SU-DHL-6 (cell line): Measurements from ENCODE around the gene HIBCH.

Experiments
- H2AFZ ChIP-seq: fragments of 200-600 bp; sonication (generic); 2 replicates; pipeline ENCODE4 v1.6.1; 2014; ENCODE audit warnings: low read depth, mild to moderate bottlenecking, moderate library complexity, mixed read lengths, antibody characterized with exemption, low read length; ENCODE audit not compliant: severe bottlenecking
- H3F3A ChIP-seq: fragments of 200-600 bp; shearing (Covaris generic); 2 replicates; pipeline ENCODE4 v1.6.0; 2016; ENCODE audit warnings: antibody characterized with exemption, mild to moderate bottlenecking; ENCODE audit not compliant: insufficient read depth
- H3K27ac ChIP-seq: fragments of 200-600 bp; sonication (generic); 2 replicates; pipeline ENCODE4 v1.5.1; 2016; ENCODE audit warnings: low read depth, mild to moderate bottlenecking, low read length, moderate library complexity, mixed read lengths
- H3K27me3 ChIP-seq: fragments of 200-600 bp; sonication (generic), shearing (Covaris generic); 2 replicates; pipeline ENCODE4 v1.6.0; 2014; ENCODE audit warnings: mild to moderate bottlenecking, low read length
- H3K36me3 ChIP-seq: fragments of 200-600 bp; sonication (generic); 2 replicates; pipeline ENCODE4 v1.6.1; 2014; ENCODE audit warnings: mild to moderate bottlenecking, low read length, mixed read lengths
- H3K4me2 ChIP-seq: fragments of 300-600, 200-600 bp; shearing (Covaris generic), sonication (generic); 2 replicates; pipeline ENCODE4 v1.6.0; 2014; ENCODE audit warnings: low read length, low read depth, mild to moderate bottlenecking; ENCODE audit not compliant: poor library complexity, severe bottlenecking
- H3K4me3 ChIP-seq: fragments of 200-600 bp; sonication (generic); 2 replicates; pipeline ENCODE4 v1.5.1; 2014; ENCODE audit warnings: antibody characterized with exemption, low read length, mild to moderate bottlenecking, mixed read lengths; ENCODE audit not compliant: insufficient read depth, poor library complexity, severe bottlenecking
- H3K79me2 ChIP-seq: fragments of 200-600 bp; sonication (generic); 2 replicates; pipeline ENCODE4 v1.6.1; 2014; ENCODE audit warnings: mild to moderate bottlenecking, low read length, moderate library complexity; ENCODE audit not compliant: insufficient read depth
- H3K9ac ChIP-seq: fragments of 200-600 bp; sonication (generic); 2 replicates; pipeline ENCODE4 v1.7.0; 2014; ENCODE audit warnings: mild to moderate bottlenecking, low read length
- H3K9me2 ChIP-seq: fragments of 200-600 bp; sonication (generic); replicated peaks from 2 replicates; pipeline ENCODE4 v1.6.1; 2014; ENCODE audit warnings: low read length; ENCODE audit not compliant: insufficient read depth
- H3K9me3 ChIP-seq: fragments of 200-600 bp; sonication (generic); 2 replicates; pipeline ENCODE4 v1.6.1; 2014; ENCODE audit warnings: low read length, mixed read lengths; ENCODE audit not compliant: insufficient read depth
- H4K20me1 ChIP-seq: fragments of 200-600 bp; sonication (generic); 2 replicates; pipeline ENCODE4 v1.6.1; 2014; ENCODE audit warnings: low read depth, mild to moderate bottlenecking, antibody characterized with exemption, low read length, moderate library complexity, mixed read lengths
- EZH2phosphoT487 ChIP-seq: fragments of 200-600 bp; sonication (generic), shearing (Covaris generic); conservative IDR thresholded peaks from 2 replicates; pipeline ENCODE4 v1.6.1; 2018; ENCODE audit warnings: mild to moderate bottlenecking, antibody characterized with exemption, low read length, moderate library complexity, mixed read lengths
- TF ChIP-seq, protein P1 (sequence below): fragments of 200-600 bp; sonication (generic); IDR thresholded peaks from one replicate; pipeline ENCODE4 v1.5.1; 2017; ENCODE audit warnings: antibody characterized with exemption, mild to moderate bottlenecking, low read length, moderate library complexity; ENCODE audit not compliant: insufficient read depth, poor library complexity, severe bottlenecking

Gene HIBCH

DNA sequence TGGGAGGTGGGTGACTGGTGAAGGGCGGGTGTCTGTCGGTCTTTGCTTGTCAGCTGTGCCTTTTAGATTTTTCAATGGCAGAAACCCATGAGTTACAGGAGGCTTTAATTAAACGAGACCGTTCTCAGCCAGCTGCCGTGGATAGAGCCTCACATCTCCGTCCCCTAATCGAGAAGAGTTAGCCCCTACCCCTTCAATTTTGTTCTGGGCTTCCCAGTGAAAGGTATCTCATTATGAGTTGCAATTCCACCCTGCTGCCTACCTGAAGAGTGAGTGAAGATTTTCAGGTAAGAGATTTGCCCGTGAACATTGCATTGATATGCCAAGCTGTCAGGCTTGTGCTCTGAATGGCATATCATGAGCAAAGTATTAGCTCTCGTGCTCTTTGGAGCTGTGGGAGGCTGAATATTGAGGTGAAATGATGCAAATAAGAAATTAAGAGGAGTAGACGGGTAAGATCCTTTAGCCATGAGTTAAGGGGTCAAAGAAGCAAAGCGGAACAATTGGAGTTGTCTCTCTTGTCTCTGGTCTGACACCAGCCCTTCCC lies 138.4 kb downstream of the HIBCH start:
- peak overlapping the region; percentile 56 for H3K4me2 ChIP-seq
- H2AFZ ChIP-seq = peak overlapping the region; percentile 81
- peak overlapping the region; percentile 47 for H3K9ac ChIP-seq
- no peaks in the 10 kb centered on the region for H3K9me2 ChIP-seq
- TF ChIP-seq, protein P1, sequence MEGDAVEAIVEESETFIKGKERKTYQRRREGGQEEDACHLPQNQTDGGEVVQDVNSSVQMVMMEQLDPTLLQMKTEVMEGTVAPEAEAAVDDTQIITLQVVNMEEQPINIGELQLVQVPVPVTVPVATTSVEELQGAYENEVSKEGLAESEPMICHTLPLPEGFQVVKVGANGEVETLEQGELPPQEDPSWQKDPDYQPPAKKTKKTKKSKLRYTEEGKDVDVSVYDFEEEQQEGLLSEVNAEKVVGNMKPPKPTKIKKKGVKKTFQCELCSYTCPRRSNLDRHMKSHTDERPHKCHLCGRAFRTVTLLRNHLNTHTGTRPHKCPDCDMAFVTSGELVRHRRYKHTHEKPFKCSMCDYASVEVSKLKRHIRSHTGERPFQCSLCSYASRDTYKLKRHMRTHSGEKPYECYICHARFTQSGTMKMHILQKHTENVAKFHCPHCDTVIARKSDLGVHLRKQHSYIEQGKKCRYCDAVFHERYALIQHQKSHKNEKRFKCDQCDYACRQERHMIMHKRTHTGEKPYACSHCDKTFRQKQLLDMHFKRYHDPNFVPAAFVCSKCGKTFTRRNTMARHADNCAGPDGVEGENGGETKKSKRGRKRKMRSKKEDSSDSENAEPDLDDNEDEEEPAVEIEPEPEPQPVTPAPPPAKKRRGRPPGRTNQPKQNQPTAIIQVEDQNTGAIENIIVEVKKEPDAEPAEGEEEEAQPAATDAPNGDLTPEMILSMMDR = no peak
- TF ChIP-seq EZH2phosphoT487 = no peak
- H3F3A ChIP-seq = peaks cover 5% of the 10 kb centered on the region; the same call in 1 of the 2 replicates
- H3K27me3 ChIP-seq = no peaks in the 10 kb centered on the region
- H3K27ac ChIP-seq = no peak overlapping the region
- no peaks in the 10 kb centered on the region for H3K36me3 ChIP-seq
- H4K20me1 ChIP-seq = no peaks in the 10 kb centered on the region
- H3K9me3 ChIP-seq = no peaks in the 10 kb centered on the region
- peak overlapping the region; percentile 39 for H3K4me3 ChIP-seq
- H3K79me2 ChIP-seq = no peaks in the 10 kb centered on the region

DNA sequence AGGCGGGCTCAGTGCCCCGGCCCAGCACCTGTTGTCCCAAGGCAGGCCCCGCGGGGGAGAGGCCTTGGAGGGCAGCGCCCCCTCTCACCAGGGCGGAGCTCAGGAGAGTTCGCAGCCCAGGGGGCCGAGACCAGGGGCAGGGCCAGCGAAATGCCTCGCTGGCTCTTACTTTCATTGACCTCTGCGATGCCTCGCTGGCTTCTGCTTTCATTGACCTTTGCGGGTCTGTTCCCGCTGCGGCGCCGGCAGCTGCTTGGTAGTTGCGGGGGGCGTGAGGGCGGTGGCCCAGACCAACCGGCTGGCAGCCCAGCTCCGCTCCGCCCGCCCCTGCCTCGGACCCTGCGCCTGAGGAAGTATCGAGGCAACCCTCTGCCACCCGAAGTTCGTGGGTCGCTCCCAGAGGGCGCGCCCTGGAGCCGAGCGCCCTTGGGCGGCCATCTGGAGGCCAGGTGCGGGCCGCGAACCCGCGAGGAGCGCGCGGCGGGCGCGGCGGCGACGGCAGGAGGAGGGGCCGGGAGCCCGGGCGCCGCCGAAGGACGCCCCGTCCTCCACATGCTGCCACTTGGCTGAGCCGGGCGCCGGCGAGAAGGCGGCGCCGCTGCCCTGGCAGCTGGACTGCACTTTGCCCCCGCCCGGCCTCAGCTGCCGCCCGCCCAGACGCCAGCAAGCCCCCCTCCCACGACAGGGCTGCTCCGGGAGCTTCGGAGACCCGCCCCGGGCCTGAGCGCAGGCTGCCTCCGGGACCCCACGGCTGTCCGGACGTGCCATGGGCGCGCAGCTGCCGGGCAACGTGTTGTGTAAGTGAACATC lies 139.1 kb downstream of the HIBCH start:
- TF ChIP-seq EZH2phosphoT487 = no peak
- TF ChIP-seq, protein P1 = peak; percentile 61
- peaks cover 5% of the 10 kb centered on the region; the same call in 1 of the 2 replicates for H3F3A ChIP-seq
- H3K79me2 ChIP-seq = no peaks in the 10 kb centered on the region
- H3K9ac ChIP-seq = peak overlapping the region; percentile 47
- peak overlapping the region; percentile 39 for H3K4me3 ChIP-seq
- no peaks in the 10 kb centered on the region for H3K27me3 ChIP-seq
- no peaks in the 10 kb centered on the region for H3K36me3 ChIP-seq
- no peaks in the 10 kb centered on the region for H4K20me1 ChIP-seq
- H2AFZ ChIP-seq = peak overlapping the region; percentile 81
- H3K27ac ChIP-seq = no peak overlapping the region
- no peaks in the 10 kb centered on the region for H3K9me3 ChIP-seq
- peak overlapping the region; percentile 56 for H3K4me2 ChIP-seq
- H3K9me2 ChIP-seq = no peaks in the 10 kb centered on the region

DNA sequence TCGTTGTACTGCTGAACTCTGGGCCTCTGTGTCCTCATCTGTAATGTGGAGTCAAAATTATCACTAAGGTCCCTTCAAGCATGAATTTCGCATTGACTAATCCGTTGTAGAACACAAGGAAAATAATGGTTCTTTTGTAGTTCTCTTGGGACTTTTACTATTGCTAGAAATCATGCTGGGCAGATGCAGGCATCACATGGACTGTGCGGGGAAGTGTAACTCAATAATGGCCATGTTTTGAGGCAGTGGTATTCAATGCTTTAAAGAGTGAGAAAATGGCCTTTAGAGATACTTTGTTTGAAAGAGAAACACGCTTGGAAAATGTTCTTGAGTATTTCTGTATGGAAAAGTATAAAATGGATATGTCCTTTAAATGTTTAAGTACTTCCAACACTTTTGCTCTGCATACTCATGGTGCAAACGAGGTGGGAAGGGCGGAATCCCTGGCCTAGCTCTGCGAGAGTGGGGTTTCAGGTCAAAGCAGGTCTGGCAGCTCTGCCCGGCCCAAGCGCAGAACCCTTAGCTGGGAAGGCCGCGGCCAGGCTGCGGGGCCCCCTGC lies 139.8 kb downstream of the HIBCH start:
- Histone ChIP-seq H3K9me3 (no peaks in the 10 kb centered on the region), H3K9ac (0 out of 2 replicates have a peak overlapping the region, but pooled peaks have one; percentile 47), H3K27ac (no peak overlapping the region), H3K4me2 (peak overlapping the region; percentile 56), H3K4me3 (peak overlapping the region; percentile 39), H4K20me1 (no peaks in the 10 kb centered on the region), H3K79me2 (no peaks in the 10 kb centered on the region), H3K36me3 (no peaks in the 10 kb centered on the region), H3F3A (peaks cover 5% of the 10 kb centered on the region; the same call in 1 of the 2 replicates), H3K27me3 (no peaks in the 10 kb centered on the region), H3K9me2 (no peaks in the 10 kb centered on the region), H2AFZ (peak overlapping the region; percentile 81)
- TF ChIP-seq, protein P1 = no peak
- TF ChIP-seq EZH2phosphoT487 = no peak
